ENCODE measurements around the gene PUSL1. TPM values are rescaled to one million over a fixed set of nuclear protein-coding genes. Genes with fewer than 3 reads are reported as not detected.

The PUSL1 gene
- total RNA-seq, 1 experiment from 2014 or later = 22.7 TPM

DNA sequence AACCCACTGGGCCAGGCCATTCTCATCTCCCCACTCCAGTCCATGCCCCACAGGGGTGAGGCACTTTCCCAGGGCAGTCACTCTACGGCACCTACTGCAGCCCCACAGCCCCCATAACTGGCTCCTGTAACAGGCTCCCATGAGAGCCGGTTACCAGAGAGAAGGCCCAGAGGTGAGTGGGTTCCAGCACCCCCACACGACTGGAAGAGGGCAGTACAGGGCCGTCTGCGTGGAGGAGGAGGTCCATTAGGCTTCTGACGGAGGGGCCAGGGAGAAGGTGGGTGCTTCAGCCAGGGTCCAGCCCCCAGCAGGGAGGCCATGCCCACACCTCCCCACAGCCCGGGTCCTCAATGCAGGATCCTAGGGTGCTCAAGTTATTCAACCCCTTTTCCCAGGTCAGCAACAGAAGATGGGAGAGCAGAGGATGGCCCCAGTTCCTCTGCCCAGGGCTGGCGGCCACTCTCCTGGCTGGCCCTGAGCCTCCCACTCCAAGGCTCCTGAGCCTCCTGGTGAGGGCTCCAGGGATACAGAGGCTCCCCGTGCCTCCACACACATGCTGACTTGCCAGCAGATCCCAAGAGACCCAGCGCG is 2.2 kb upstream of the PUSL1 start:
- TF ChIP-seq, protein P1, sequence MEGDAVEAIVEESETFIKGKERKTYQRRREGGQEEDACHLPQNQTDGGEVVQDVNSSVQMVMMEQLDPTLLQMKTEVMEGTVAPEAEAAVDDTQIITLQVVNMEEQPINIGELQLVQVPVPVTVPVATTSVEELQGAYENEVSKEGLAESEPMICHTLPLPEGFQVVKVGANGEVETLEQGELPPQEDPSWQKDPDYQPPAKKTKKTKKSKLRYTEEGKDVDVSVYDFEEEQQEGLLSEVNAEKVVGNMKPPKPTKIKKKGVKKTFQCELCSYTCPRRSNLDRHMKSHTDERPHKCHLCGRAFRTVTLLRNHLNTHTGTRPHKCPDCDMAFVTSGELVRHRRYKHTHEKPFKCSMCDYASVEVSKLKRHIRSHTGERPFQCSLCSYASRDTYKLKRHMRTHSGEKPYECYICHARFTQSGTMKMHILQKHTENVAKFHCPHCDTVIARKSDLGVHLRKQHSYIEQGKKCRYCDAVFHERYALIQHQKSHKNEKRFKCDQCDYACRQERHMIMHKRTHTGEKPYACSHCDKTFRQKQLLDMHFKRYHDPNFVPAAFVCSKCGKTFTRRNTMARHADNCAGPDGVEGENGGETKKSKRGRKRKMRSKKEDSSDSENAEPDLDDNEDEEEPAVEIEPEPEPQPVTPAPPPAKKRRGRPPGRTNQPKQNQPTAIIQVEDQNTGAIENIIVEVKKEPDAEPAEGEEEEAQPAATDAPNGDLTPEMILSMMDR (IDR thresholded peaks at IDR 0.05; ENCODE audit: unreplicated experiment) = no peak
- no TSS peak for BruUV-seq (replicated peaks)
- H3K27ac Mint-ChIP-seq (ENCODE audit: unreplicated experiment) = no peak overlapping the region
- no peak for DNase-seq
- peak overlapping the region; percentile 73 for H3K4me3 Mint-ChIP-seq (ENCODE audit: low read depth, unreplicated experiment)
- peaks cover 56% of the 10 kb centered on the region for H3K36me3 Mint-ChIP-seq (ENCODE audit: insufficient read depth, unreplicated experiment)
- CTCF ChIA-PET = no interaction called here
- no peaks in the 10 kb centered on the region for H3K9me3 Mint-ChIP-seq (ENCODE audit: low read depth, unreplicated experiment)
- no peaks in the 10 kb centered on the region for H3K27me3 Mint-ChIP-seq (ENCODE audit: unreplicated experiment)
- intact Hi-C loops (cut with micrococcal nuclease; ENCODE audit: unreplicated experiment) = no loop called here
- H3K4me1 Mint-ChIP-seq (ENCODE audit: low read depth, unreplicated experiment) = no peaks in the 10 kb centered on the region

DNA sequence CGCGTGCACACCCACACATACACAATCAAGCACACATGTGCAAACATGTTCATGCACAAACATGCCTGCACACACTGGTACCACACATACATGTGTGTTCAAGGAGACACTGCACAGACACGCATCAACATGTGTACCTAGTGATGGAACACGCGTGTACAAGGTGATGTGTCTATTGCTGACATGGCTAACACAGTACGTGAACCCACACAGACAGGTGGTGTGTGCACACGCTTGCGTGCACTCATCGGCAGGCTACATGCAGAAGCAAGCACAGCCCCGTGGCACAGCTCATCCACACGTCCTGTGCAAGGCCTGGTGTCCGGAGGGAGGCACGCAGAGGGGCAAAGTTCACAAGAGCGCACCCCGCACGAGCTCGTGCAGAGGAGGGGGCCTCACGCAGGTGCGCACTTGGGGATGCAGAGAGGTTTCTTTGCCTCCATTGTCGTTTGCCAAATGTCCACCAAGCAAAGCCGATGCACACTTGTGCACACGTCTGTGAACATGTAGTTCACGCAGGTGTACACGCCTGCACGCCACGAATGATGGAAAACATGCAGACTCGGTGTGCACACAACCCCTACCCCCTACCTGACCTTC is 1.6 kb upstream of the PUSL1 start:
- Mint-ChIP-seq H3K27me3 (ENCODE audit: unreplicated experiment) (no peaks in the 10 kb centered on the region), H3K27ac (ENCODE audit: unreplicated experiment) (no peak overlapping the region), H3K4me1 (ENCODE audit: low read depth, unreplicated experiment) (no peaks in the 10 kb centered on the region), H3K9me3 (ENCODE audit: low read depth, unreplicated experiment) (no peaks in the 10 kb centered on the region), H3K4me3 (ENCODE audit: low read depth, unreplicated experiment) (peak overlapping the region; percentile 73), H3K36me3 (ENCODE audit: insufficient read depth, unreplicated experiment) (peaks cover 61% of the 10 kb centered on the region)
- BruUV-seq (replicated peaks) = no TSS peak
- CTCF ChIA-PET = no interaction called here
- DNase-seq = no peak
- TF ChIP-seq, protein P1 (IDR thresholded peaks at IDR 0.05; ENCODE audit: unreplicated experiment) = no peak
- intact Hi-C loops (cut with micrococcal nuclease; ENCODE audit: unreplicated experiment) = no loop called here

DNA sequence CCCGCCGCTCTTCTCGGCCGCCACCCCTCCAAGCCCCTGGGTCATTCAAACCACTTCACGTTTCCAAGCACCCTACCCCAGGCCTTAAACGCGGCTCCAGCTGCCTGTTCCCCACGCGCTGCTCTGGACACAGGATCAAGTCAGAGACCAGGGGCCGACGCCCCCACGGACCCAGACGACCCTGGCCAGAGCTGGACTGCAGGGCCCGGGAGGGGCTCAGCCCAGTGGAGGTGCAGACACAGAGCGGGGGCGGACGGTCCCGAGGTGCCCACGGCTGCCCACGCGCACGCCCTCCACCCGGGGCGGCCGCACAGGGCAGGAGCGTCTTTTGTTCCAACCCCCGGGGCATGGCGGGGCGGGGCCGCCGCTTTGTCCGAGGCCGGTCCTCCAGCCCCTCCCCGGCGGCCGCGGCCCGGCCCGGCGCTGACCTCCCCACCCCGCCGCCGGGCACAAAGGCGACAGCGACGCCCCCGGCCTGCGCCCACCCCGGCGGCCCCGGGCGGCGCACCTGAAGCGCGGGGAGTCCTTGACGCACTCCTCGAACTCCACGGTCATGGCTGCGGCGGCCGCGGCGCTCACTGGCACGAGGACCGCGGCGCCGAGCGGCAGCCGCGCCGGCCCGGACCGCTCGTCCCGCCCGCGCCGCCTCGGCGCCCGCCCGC is 1.0 kb upstream of the PUSL1 start:
- CTCF ChIA-PET = no interaction called here
- H3K4me3 Mint-ChIP-seq (ENCODE audit: low read depth, unreplicated experiment) = peak overlapping the region; percentile 73
- H3K27me3 Mint-ChIP-seq (ENCODE audit: unreplicated experiment) = no peaks in the 10 kb centered on the region
- no peaks in the 10 kb centered on the region for H3K9me3 Mint-ChIP-seq (ENCODE audit: low read depth, unreplicated experiment)
- TF ChIP-seq, protein P1 (IDR thresholded peaks at IDR 0.05; ENCODE audit: unreplicated experiment) = no peak
- no TSS peak for BruUV-seq (replicated peaks)
- peaks cover 62% of the 10 kb centered on the region for H3K36me3 Mint-ChIP-seq (ENCODE audit: insufficient read depth, unreplicated experiment)
- H3K27ac Mint-ChIP-seq (ENCODE audit: unreplicated experiment) = no peak overlapping the region
- no peaks in the 10 kb centered on the region for H3K4me1 Mint-ChIP-seq (ENCODE audit: low read depth, unreplicated experiment)
- intact Hi-C loops (cut with micrococcal nuclease; ENCODE audit: unreplicated experiment) = no loop called here
- peak; percentile 43 for DNase-seq

DNA sequence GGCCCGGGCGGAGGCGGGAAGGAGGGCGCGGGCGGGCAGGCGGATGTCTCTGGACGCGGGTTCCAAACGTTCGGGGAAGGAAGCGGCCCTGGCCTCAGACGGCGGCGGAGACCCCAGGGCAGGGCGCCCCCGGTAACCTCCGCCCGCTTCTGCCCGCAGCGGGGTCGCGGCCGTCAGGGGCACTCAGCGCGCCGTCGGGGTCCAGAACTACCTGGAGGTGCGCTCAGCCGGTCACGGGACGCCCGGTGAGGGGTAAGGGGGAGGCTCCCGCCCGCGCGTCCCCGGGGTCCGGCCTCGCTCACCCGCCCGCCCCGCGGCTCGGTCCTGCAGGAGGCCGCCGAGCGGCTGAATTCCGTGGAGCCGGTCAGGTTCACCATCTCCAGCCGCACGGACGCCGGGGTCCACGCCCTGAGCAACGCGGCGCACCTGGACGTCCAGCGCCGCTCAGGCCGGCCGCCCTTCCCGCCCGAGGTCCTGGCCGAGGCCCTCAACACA is 406 bp downstream of the PUSL1 start:
- peak overlapping the region; percentile 73 for H3K4me3 Mint-ChIP-seq (ENCODE audit: low read depth, unreplicated experiment)
- no TSS peak for BruUV-seq (replicated peaks)
- H3K9me3 Mint-ChIP-seq (ENCODE audit: low read depth, unreplicated experiment) = no peaks in the 10 kb centered on the region
- no peak for DNase-seq
- intact Hi-C loops (cut with micrococcal nuclease; ENCODE audit: unreplicated experiment) = no loop called here
- CTCF ChIA-PET = no interaction called here
- TF ChIP-seq, protein P1 (IDR thresholded peaks at IDR 0.05; ENCODE audit: unreplicated experiment) = no peak
- H3K36me3 Mint-ChIP-seq (ENCODE audit: insufficient read depth, unreplicated experiment) = peaks cover 73% of the 10 kb centered on the region
- H3K27me3 Mint-ChIP-seq (ENCODE audit: unreplicated experiment) = no peaks in the 10 kb centered on the region
- no peak overlapping the region for H3K27ac Mint-ChIP-seq (ENCODE audit: unreplicated experiment)
- H3K4me1 Mint-ChIP-seq (ENCODE audit: low read depth, unreplicated experiment) = no peaks in the 10 kb centered on the region

Measured in Calu3 (cell line).